ENCODE measurements around the gene PDIA2. TPM values are rescaled to one million over a fixed set of nuclear protein-coding genes. Genes with fewer than 3 reads are reported as not detected.

The PDIA2 gene
- total and polyA plus RNA-seq, 2 donors (not counting 3 experiments of a cell fraction or from before 2014, with no cell fraction given) = 0.63 TPM; not detected in 1

DNA sequence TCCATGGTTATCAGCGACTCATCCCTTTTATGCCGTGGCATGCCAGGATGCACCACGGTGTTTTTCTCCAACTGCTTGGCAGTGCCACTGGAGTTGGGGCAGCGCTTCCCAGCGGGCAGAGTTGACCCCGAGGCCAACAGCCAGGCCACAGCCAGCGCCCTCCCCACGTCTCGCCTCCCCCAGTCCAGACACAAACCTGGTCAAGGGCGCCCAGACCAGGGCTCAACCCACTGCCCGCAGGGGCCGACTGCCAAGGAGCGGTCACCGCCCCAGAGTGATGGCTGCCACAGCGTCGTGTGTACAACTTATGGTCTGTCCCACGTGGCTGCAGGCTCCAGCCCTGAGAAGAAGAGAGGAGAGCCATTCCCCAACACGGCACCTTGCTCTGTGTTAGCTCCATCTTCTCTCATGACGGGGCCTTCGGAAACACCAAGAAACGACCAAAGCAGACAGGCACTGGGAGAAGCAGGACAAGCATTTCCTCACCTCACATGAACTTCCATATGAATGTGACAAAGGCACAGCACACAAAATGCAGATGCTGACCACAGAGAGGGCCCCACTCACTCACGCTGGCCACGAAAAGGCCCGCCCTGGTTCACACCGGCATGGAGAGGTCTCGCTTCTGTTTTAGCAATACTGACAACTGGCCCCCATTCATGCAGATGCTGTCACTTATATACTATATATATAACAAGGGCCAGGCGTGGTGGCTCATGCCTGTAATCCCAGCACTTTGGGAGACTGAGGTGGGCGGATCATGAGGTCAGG is 42.6 kb downstream of the PDIA2 start:
- dilution Hi-C loops (cut with MboI; ENCODE audit: extremely low pct_ligation_motif_present, low sequenced_read_pairs) (no loop called here), intact Hi-C loops (cut with micrococcal nuclease) (no loop called here)
- H4K20me1 ChIP-seq (replicated peaks; ENCODE audit: control insufficient read depth, extremely low read depth, insufficient read depth, low read length) = no peaks in the 10 kb centered on the region
- no peaks in the 10 kb centered on the region for H3K27me3 ChIP-seq (ENCODE audit: control insufficient read depth in 2 of 2, insufficient read depth in 2 of 2, low read length in 2 of 2)
- peaks cover 0 to 2% of the 10 kb centered on the region in 2 experiments for H3K36me3 ChIP-seq (ENCODE audit: control insufficient read depth in 2 of 2, extremely low read depth in 1 of 2, insufficient read depth in 2 of 2, low read length in 2 of 2)
- no peak overlapping the region for H3K4me2 ChIP-seq (ENCODE audit: insufficient read depth, low read length)
- no peak overlapping the region for H3K9ac ChIP-seq (replicated peaks; ENCODE audit: extremely low read depth, insufficient read depth, low read length)
- FAIRE-seq = no peak
- peaks cover 16% of the 10 kb centered on the region for H3K4me1 ChIP-seq (ENCODE audit: control insufficient read depth, extremely low read depth, insufficient read depth, low read length)
- H3K9me1 ChIP-seq (replicated peaks; ENCODE audit: control insufficient read depth, extremely low read depth, insufficient read depth, low read length) = no peaks in the 10 kb centered on the region
- H3K4me3 ChIP-seq (replicated peaks in 1 of 3; ENCODE audit: insufficient read depth in 1 of 3, low read depth in 1 of 3, low read length in 3 of 3) = no peak overlapping the region
- no TSS peak for BruUV-seq (replicated peaks)
- no peaks in the 10 kb centered on the region for H3K9me3 ChIP-seq (replicated peaks; ENCODE audit: control insufficient read depth, insufficient read depth, low read length)
- DNase-seq (ENCODE audit: low read depth, low spot score) = no peak
- H3K27ac ChIP-seq (ENCODE audit: insufficient read depth, low read depth, low read length) = no peak overlapping the region
- POLR2A ChIA-PET = interaction anchor here (0.6 to 0.7 kb wide), 3 partner anchors 15 to 1823 kb away, joined by 3 to 4 read pairs (median 4); partner anchors contain the start of genes FAM234A and RAB26
- no peak overlapping the region for H2AFZ ChIP-seq (ENCODE audit: low read depth, low read length)
- TF ChIP-seq, protein P1, sequence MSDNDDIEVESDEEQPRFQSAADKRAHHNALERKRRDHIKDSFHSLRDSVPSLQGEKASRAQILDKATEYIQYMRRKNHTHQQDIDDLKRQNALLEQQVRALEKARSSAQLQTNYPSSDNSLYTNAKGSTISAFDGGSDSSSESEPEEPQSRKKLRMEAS (IDR thresholded peaks at IDR 0.05; ENCODE audit: insufficient read depth, insufficient read length) = no peak
- TF ChIP-seq GATA2 (IDR thresholded peaks at IDR 0.05; ENCODE audit: insufficient read depth, insufficient read length, low read depth, low read length) (no peak), MYC (IDR thresholded peaks at IDR 0.05; ENCODE audit: low read depth, low read length) (no peak), EZH2 (IDR thresholded peaks at IDR 0.05; ENCODE audit: borderline replicate concordance, low read depth, low read length, severe bottlenecking) (no peak), POLR2A (IDR thresholded peaks at IDR 0.05; ENCODE audit: low read depth, low read length) (no peak), POLR2AphosphoS5 (IDR thresholded peaks at IDR 0.05; ENCODE audit: insufficient read depth, low read depth, low read length) (no peak), FOS (IDR thresholded peaks at IDR 0.05; ENCODE audit: borderline replicate concordance, insufficient read depth, low read length) (no peak), JUN (IDR thresholded peaks at IDR 0.05; ENCODE audit: borderline replicate concordance, insufficient read depth, insufficient read length, low read depth) (no peak)
- TF ChIP-seq, protein P2, sequence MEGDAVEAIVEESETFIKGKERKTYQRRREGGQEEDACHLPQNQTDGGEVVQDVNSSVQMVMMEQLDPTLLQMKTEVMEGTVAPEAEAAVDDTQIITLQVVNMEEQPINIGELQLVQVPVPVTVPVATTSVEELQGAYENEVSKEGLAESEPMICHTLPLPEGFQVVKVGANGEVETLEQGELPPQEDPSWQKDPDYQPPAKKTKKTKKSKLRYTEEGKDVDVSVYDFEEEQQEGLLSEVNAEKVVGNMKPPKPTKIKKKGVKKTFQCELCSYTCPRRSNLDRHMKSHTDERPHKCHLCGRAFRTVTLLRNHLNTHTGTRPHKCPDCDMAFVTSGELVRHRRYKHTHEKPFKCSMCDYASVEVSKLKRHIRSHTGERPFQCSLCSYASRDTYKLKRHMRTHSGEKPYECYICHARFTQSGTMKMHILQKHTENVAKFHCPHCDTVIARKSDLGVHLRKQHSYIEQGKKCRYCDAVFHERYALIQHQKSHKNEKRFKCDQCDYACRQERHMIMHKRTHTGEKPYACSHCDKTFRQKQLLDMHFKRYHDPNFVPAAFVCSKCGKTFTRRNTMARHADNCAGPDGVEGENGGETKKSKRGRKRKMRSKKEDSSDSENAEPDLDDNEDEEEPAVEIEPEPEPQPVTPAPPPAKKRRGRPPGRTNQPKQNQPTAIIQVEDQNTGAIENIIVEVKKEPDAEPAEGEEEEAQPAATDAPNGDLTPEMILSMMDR (IDR thresholded peaks at IDR 0.05; ENCODE audit: extremely low read depth in 1 of 2, insufficient read depth in 1 of 2, low read depth in 1 of 2, low read length in 2 of 2) = no peak
- peaks cover 57% of the 10 kb centered on the region for H3K79me2 ChIP-seq (ENCODE audit: control insufficient read depth, insufficient read depth, low read length)
- CTCF ChIA-PET = no interaction called here
